HEK293 (cell line): ENCODE data around the gene CDK16.
A peak's percentile ranks its signal among the peaks of the same experiment; 100 is the strongest.

Source experiments
- GLIS1 ChIP-seq: fragments of 450-650 bp; formaldehyde crosslinking; IDR thresholded peaks from 2 replicates; pipeline ENCODE4 v1.5.1; 2016; ENCODE audit warnings: missing biosample characterization, missing genetic modification characterization
- IKZF3 ChIP-seq: fragments of 450-650 bp; IDR thresholded peaks from 2 replicates; pipeline ENCODE4 v1.5.0; 2018; ENCODE audit warnings: missing biosample characterization, mild to moderate bottlenecking, missing genetic modification characterization, moderate library complexity
- KLF9 ChIP-seq: fragments of 450-650 bp; formaldehyde crosslinking; IDR thresholded peaks from 2 replicates; pipeline ENCODE4 v1.5.1; 2016; ENCODE audit warnings: missing biosample characterization, missing genetic modification characterization, low read depth
- PRDM1 ChIP-seq: fragments of 450-650 bp; formaldehyde crosslinking; IDR thresholded peaks from 2 replicates; pipeline ENCODE4; 2016; ENCODE audit warnings: missing biosample characterization, missing genetic modification characterization
- RBAK ChIP-seq: fragments of 450-650 bp; formaldehyde crosslinking; IDR thresholded peaks from 2 replicates; pipeline ENCODE4 v1.5.1; 2016; ENCODE audit warnings: missing biosample characterization, missing genetic modification characterization
- SCRT1 ChIP-seq: fragments of 450-650 bp; formaldehyde crosslinking; IDR thresholded peaks from 2 replicates; pipeline ENCODE4 v1.5.1; 2016; ENCODE audit warnings: missing biosample characterization, missing genetic modification characterization, borderline replicate concordance
- SCRT2 ChIP-seq: fragments of 450-650 bp; formaldehyde crosslinking; IDR thresholded peaks from 2 replicates; pipeline ENCODE4 v1.5.1; 2016; ENCODE audit warnings: missing biosample characterization, missing genetic modification characterization
- SP2 ChIP-seq: fragments of 450-650 bp; formaldehyde crosslinking; IDR thresholded peaks from 2 replicates; pipeline ENCODE4 v1.5.1; 2016; ENCODE audit warnings: missing biosample characterization, missing genetic modification characterization
- TRIM28 ChIP-seq: IDR thresholded peaks from 2 replicates; pipeline ENCODE4 v1.6.1; 2011; ENCODE audit warnings: low read length, control low read depth, borderline replicate concordance
- ZBTB21 ChIP-seq: fragments of 450-650 bp; formaldehyde crosslinking; IDR thresholded peaks from 2 replicates; pipeline ENCODE4 v1.5.1; 2017; ENCODE audit warnings: missing biosample characterization, missing genetic modification characterization
- ZBTB44 ChIP-seq: fragments of 450-650 bp; IDR thresholded peaks from 2 replicates; pipeline ENCODE4 v1.5.1; 2018; ENCODE audit warnings: missing biosample characterization, mild to moderate bottlenecking, missing genetic modification characterization
- ZFP37 ChIP-seq: fragments of 450-650 bp; formaldehyde crosslinking; IDR thresholded peaks from 2 replicates; pipeline ENCODE4 v1.5.1; 2016; ENCODE audit warnings: missing biosample characterization, missing genetic modification characterization
- ZFP69B ChIP-seq: fragments of 450-650 bp; formaldehyde crosslinking; IDR thresholded peaks from 2 replicates; pipeline ENCODE4 v1.5.1; 2016; ENCODE audit warnings: missing biosample characterization, missing genetic modification characterization
- ZNF114 ChIP-seq: fragments of 450-650 bp; formaldehyde crosslinking; IDR thresholded peaks from 2 replicates; pipeline ENCODE4 v1.5.0; 2017; ENCODE audit warnings: missing biosample characterization, missing genetic modification characterization
- ZNF16 ChIP-seq: fragments of 450-650 bp; formaldehyde crosslinking; IDR thresholded peaks from 2 replicates; pipeline ENCODE4 v1.5.1; 2016; ENCODE audit warnings: low read depth, missing biosample characterization, missing genetic modification characterization
- ZNF23 ChIP-seq: fragments of 450-650 bp; formaldehyde crosslinking; IDR thresholded peaks from 2 replicates; pipeline ENCODE4 v1.5.1; 2016; ENCODE audit warnings: missing biosample characterization, missing genetic modification characterization, borderline replicate concordance
- ZNF335 ChIP-seq: fragments of 450-650 bp; formaldehyde crosslinking; conservative IDR thresholded peaks from 2 replicates; pipeline ENCODE4 v1.5.1; 2016; ENCODE audit warnings: missing biosample characterization, missing genetic modification characterization
- ZNF404 ChIP-seq: fragments of 450-650 bp; formaldehyde crosslinking; IDR thresholded peaks from 2 replicates; pipeline ENCODE4 v1.5.1; 2017; ENCODE audit warnings: missing biosample characterization, missing genetic modification characterization
- ZNF426 ChIP-seq: fragments of 450-650 bp; formaldehyde crosslinking; IDR thresholded peaks from 2 replicates; pipeline ENCODE4 v1.5.1; 2017; ENCODE audit warnings: missing biosample characterization, missing genetic modification characterization, mild to moderate bottlenecking, inconsistent platforms, moderate library complexity
- ZNF510 ChIP-seq: fragments of 450-650 bp; formaldehyde crosslinking; IDR thresholded peaks from 2 replicates; pipeline ENCODE4 v1.5.1; 2018; ENCODE audit warnings: mild to moderate bottlenecking, missing genetic modification characterization, missing biosample characterization; ENCODE audit not compliant: insufficient replicate concordance
- ZNF514 ChIP-seq: fragments of 450-650 bp; formaldehyde crosslinking; IDR thresholded peaks from 2 replicates; pipeline ENCODE4 v1.5.1; 2016; ENCODE audit warnings: missing biosample characterization, missing genetic modification characterization
- ZNF549 ChIP-seq: fragments of 450-650 bp; IDR thresholded peaks from 2 replicates; pipeline ENCODE4 v1.5.1; 2018; ENCODE audit warnings: missing biosample characterization, missing genetic modification characterization, mild to moderate bottlenecking, inconsistent platforms, moderate library complexity
- ZNF555 ChIP-seq: fragments of 450-650 bp; formaldehyde crosslinking; conservative IDR thresholded peaks from 2 replicates; pipeline ENCODE4 v1.5.1; 2017; ENCODE audit warnings: missing biosample characterization, mild to moderate bottlenecking, missing genetic modification characterization, inconsistent platforms
- ZNF571 ChIP-seq: fragments of 450-650 bp; formaldehyde crosslinking; IDR thresholded peaks from 2 replicates; pipeline ENCODE4 v1.5.0; 2017; ENCODE audit warnings: missing biosample characterization, missing genetic modification characterization
- ZNF76 ChIP-seq: fragments of 450-650 bp; formaldehyde crosslinking; IDR thresholded peaks from 2 replicates; pipeline ENCODE4; 2016; ENCODE audit warnings: low read depth, missing biosample characterization, missing genetic modification characterization, borderline replicate concordance
- ZNF792 ChIP-seq: fragments of 450-650 bp; formaldehyde crosslinking; IDR thresholded peaks from 2 replicates; pipeline ENCODE4 v1.5.1; 2016; ENCODE audit warnings: missing biosample characterization, missing genetic modification characterization
- ZNF830 ChIP-seq: fragments of 450-650 bp; IDR thresholded peaks from 2 replicates; pipeline ENCODE4 v1.5.0; 2018; ENCODE audit warnings: missing biosample characterization, missing genetic modification characterization, low read depth, mild to moderate bottlenecking, moderate library complexity
- ZNF843 ChIP-seq: fragments of 450-650 bp; formaldehyde crosslinking; IDR thresholded peaks from 2 replicates; pipeline ENCODE4 v1.5.1; 2016; ENCODE audit warnings: missing biosample characterization, missing genetic modification characterization
- ZSCAN16 ChIP-seq: fragments of 450-650 bp; formaldehyde crosslinking; IDR thresholded peaks from 2 replicates; pipeline ENCODE4 v1.5.1; 2016; ENCODE audit warnings: missing biosample characterization, missing genetic modification characterization
- TF ChIP-seq, protein P1 (sequence below): fragments of 450-650 bp; formaldehyde crosslinking; IDR thresholded peaks from 2 replicates; pipeline ENCODE4 v1.5.1; 2016; ENCODE audit warnings: missing biosample characterization, missing genetic modification characterization
- TF ChIP-seq, protein P2 (sequence below): IDR thresholded peaks from 2 replicates; pipeline ENCODE4 v1.6.1; 2011; ENCODE audit warnings: mild to moderate bottlenecking, low read depth, low read length, borderline replicate concordance

Gene CDK16

GRCh38 chrX:47233333-47234113 is 15.0 kb downstream of the CDK16 start (continued):
- TF ChIP-seq, protein P1, sequence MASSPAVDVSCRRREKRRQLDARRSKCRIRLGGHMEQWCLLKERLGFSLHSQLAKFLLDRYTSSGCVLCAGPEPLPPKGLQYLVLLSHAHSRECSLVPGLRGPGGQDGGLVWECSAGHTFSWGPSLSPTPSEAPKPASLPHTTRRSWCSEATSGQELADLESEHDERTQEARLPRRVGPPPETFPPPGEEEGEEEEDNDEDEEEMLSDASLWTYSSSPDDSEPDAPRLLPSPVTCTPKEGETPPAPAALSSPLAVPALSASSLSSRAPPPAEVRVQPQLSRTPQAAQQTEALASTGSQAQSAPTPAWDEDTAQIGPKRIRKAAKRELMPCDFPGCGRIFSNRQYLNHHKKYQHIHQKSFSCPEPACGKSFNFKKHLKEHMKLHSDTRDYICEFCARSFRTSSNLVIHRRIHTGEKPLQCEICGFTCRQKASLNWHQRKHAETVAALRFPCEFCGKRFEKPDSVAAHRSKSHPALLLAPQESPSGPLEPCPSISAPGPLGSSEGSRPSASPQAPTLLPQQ (tag by site-specific recombination) = peak; percentile 84; the same call in 1 of the 2 replicates
- TF ChIP-seq RBAK (tag by site-specific recombination) (no peak), ZNF555 (tag by site-specific recombination) (no peak), ZNF830 (tag by site-specific recombination) (no peak), IKZF3 (peak; percentile 76), ZFP37 (tag by site-specific recombination) (no peak), PRDM1 (no peak), SCRT1 (tag by site-specific recombination) (no peak), ZBTB44 (no peak; the same call in 1 of the 2 replicates), ZNF114 (tag by site-specific recombination) (no peak), GLIS1 (tag by site-specific recombination) (peak; percentile 89), ZNF843 (no peak), ZNF23 (tag by site-specific recombination) (no peak), ZNF335 (tag by site-specific recombination) (peak; percentile 34; the same call in 1 of the 2 replicates), ZSCAN16 (tag by site-specific recombination) (no peak), ZNF571 (tag by site-specific recombination) (no peak), ZNF549 (tag by site-specific recombination) (no peak), ZNF510 (tag by site-specific recombination) (no peak), KLF9 (tag by site-specific recombination) (peak; percentile 81), ZNF404 (tag by site-specific recombination) (no peak), ZFP69B (tag by site-specific recombination) (peak; percentile 65; the same call in 1 of the 2 replicates), ZNF514 (tag by site-specific recombination) (no peak), ZNF426 (tag by site-specific recombination) (no peak), TRIM28 (no peak), ZNF792 (tag by site-specific recombination) (no peak), ZNF76 (peak; percentile 81; the same call in 1 of the 2 replicates), SCRT2 (tag by site-specific recombination) (no peak), SP2 (tag by site-specific recombination) (peak; percentile 93), ZNF16 (tag by site-specific recombination) (no peak), ZBTB21 (tag by site-specific recombination) (peak; percentile 99)
- TF ChIP-seq, protein P2, sequence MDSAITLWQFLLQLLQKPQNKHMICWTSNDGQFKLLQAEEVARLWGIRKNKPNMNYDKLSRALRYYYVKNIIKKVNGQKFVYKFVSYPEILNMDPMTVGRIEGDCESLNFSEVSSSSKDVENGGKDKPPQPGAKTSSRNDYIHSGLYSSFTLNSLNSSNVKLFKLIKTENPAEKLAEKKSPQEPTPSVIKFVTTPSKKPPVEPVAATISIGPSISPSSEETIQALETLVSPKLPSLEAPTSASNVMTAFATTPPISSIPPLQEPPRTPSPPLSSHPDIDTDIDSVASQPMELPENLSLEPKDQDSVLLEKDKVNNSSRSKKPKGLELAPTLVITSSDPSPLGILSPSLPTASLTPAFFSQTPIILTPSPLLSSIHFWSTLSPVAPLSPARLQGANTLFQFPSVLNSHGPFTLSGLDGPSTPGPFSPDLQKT = no peak
